CD4-positive, alpha-beta T cell treated with Interleukin-6 at 100 ng/mL for 8 hours (primary cell): Measurements from ENCODE around the gene SLC7A6.

Experiments
- DNase-seq: peaks from one replicate; pipeline ENCODE4 v3.0.0-alpha.2; 2020; ENCODE audit warnings: mixed read lengths, low spot score

SLC7A6 gene

DNA sequence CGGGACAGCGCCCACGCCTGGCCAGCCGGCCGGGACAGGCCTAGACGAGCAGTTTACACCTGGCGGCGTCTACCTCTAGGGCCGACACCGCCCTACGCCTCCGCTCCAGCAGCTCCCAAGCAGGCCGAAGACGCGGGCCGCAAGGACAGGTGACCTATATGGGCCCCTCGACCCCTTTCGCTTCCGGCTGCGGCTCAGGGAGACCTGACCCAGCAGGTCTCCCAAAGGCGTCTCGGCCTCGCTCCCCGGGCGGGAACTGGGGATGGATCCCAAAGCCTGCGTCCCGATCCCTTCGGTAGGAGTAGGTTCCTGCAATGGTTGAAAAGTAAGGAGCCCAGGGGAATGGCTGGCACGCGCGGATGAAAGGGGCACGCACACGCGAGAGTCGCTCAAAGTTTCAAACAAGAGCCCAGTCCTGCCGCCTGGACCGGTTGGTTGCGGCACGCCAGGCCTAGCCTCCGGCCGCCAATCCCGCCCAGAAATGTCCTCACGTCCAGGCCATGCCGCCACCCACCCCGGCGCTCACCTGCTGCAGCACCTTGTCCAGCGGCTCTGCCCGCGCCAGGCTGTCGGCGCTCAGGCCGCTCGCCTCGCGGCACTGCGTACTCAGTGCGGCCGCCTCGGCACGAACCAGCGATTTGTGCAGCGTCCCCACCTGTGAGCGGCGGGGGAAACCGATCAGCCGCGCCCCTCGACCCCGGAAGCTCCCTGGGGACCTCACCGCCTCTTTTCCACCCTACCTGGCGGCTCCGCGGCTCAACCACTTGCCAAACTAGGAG lies 29.0 kb upstream of the SLC7A6 start:
- no peak for DNase-seq

DNA sequence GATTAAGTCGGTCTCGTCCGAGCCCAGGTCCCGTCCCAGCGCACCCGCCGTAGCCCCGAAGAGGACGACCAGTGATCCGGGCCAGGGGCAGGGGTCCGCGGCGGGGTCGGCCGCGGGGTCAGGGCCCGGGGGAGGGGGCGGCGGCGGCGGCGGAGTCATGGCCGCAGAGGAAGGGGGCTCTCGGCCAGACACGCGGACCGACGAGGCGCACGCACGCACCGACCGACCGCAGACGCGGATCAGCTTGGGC lies 28.5 kb upstream of the SLC7A6 start, which contains the start of gene ESRP2:
TSS of gene ESRP2 (minus strand) at position 241 of the 250 bp plus-strand sequence. CDS start at position 159, 82 bp downstream.
- no peak for DNase-seq

DNA sequence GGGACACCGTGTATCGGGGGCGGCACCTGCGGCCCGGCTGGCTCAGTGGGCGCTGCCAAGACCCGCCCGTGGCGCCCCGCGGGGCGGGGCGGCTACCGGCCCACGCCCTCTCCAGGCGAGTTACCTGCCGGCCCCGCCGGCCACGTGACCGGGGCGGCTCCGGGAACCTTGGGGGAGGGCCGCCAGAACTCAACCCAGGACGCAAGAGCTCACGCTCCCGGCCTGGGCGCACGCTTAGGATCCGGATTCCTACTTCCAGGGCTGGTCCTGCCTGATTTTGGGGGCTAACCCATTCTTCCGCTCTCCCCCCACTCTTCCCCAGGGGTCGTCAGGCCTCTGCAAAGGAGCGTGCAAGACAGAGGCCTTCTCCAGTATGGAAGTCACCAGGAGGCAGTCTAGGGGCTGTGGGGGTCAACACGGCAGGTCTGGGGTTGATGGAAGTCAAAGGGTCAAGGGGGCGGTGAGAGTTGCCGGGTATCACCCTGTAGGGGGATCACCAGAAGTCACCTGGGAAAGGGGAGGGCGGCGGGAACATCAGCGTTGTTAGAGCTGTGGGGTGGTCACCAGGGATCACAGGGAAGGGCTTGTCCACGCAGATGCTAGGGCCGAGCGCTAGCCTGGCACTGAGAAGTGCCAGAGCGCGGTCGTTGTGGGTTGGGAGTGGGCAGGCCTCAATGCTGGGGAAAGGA lies 28.0 kb upstream of the SLC7A6 start:
- DNase-seq, result peak; percentile 32

DNA sequence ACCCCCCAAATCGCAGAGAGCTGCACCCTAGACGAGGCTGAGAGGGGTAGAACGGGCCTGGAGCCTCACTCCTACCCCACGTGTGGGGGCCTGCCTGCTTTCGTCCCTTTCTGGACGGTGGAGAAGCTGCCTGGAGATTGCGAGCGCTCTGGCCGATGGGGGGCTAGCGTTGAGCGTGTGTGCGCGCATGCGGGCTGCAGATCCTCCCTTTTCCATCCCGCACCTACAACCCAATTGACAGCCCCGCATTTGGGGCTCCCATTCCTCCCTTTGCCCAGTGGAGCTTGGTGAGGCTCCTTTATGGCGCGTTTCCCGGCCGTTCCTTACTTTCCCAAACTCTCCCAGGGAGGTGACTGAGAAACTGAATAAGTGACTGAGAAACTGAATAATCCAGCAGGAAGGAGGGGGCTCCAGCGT lies 27.5 kb upstream of the SLC7A6 start:
- no peak for DNase-seq

DNA sequence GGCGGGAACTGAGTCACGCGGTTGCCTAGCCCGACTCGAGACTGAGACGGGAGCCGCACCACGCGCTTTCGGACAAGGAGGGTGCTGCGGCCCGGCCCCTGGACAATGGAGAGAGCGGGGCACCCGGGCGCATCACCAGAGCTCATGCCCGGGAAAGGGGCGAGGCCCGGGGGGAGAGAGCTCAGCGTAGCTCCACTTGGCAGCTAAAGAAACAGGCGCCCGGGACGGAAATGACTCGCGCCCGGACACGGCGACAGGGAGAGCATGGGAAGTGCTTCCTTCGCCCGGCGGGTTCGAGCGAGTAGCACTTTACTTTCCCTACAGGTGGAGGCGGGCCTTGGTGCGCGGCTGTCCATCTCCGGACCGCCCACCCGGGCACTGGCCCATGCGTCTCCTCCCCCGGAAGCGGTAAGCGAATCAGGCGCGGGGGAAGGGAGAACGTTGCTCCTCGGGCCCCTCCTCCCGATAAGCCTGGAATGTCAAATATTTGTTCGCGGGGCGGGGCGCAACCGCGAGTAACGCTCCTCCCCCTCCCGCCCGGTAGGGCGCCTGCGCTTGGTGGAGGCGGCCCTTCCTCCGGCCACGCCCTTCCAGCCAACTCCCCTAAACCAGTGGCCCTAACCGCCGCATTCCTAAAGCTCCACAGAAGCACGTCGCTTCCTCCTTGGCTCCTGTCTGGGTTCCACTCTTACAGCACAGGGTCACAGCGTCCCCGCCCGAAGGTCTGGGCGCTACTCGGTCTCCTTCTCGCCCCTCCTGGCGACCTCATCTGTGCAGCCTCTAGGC lies 26.9 kb upstream of the SLC7A6 start:
- DNase-seq, result peak; percentile 90

DNA sequence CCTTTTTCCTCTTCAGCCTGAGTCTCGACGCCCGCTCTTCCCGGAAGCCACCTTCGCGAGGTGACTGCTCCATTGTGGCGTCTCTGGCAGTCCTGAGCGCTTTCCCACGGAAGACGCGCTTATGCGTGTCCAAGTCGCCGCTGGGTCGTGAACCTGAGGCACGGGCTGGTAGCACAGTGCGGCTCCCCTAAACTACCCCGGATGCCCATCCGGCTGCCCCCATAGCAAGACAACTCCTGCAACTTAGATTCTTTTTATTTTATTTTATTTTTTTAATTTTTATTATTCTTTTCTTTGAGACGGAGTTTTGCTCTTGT lies 26.3 kb upstream of the SLC7A6 start:
- DNase-seq, result no peak

DNA sequence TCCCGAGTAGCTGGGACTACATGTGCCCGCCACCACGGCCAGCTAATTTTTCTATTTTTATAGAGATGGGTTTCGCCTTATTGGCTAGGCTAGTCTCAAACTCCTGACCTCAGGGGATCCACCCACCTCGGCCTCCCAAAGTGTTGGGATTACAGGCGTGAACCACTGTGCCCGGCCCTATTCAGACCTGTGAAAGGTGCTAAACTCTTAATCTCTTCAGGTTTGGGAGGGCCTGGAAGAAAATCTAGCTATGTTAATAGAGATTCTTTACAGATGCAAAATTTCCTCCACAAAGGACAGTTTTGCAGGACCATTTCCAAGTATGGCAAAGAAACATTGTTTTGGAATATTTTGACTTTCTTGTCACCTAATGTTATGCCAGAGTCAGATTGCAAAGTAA lies 22.2 kb upstream of the SLC7A6 start:
- no peak for DNase-seq

DNA sequence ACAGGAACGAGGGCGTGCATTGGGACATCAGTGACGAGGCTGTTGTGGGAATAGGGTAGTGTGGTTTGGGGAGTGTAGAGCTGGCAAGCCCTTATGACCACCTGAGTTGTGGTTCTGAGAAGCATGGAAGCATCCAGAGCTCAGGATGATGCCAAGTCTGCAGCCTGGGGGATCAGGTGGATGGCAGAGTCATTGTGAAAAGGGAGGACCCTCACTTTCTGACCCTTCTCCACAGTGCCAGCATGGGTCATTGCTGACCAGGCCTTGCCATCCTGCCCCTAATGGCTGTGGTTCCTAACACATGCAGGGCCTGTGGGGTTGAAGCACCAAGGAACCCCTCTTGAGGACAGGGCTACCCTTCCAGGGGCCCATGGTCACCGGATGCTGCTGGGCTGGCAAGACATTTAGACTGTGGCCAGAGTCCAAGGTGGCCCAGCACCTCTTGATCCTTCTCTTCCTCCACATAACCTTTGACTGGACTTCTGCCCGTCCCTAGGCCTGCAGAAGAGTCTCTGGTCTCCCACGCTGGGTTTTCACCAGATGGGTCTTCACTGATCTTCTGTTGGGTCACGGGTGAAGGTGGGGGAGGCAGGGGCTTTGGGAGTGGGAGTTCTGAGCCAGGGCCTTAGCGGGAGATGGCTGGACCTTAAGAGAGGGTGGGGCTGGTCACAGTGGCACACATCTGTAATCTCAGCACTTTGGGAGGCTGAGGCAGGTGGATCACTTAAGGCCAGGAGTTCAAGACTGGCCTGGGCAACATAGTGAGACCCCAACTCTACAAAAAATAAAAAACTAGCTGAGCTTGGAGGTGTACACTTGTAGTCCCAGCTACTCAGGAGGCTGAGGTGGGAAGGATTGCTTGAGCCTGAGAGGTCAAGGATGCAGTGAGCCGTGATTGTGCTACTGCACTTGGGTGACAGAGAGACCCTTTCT lies 21.1 kb upstream of the SLC7A6 start:
- no peak for DNase-seq

DNA sequence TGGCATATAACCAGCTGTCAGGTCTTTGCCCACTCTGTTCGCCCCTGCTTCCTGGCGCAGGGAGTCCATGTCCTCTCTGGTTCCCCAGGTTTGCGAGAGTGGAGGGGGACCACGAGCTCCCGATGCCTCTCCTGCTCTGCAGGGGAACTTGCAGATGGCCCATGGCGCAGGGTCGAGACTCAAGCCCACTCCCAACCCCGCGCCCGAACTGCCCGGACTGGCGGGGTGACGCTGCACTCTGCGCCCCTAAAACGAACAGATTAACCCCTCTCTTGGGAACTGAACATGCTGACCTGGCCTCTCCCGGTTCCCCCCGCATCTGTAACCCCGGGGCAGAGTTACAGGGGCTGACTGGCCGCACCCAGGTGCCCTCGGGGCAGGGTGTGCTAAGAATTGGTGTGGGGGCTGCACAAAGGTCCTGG lies 19.8 kb upstream of the SLC7A6 start:
- no peak for DNase-seq

DNA sequence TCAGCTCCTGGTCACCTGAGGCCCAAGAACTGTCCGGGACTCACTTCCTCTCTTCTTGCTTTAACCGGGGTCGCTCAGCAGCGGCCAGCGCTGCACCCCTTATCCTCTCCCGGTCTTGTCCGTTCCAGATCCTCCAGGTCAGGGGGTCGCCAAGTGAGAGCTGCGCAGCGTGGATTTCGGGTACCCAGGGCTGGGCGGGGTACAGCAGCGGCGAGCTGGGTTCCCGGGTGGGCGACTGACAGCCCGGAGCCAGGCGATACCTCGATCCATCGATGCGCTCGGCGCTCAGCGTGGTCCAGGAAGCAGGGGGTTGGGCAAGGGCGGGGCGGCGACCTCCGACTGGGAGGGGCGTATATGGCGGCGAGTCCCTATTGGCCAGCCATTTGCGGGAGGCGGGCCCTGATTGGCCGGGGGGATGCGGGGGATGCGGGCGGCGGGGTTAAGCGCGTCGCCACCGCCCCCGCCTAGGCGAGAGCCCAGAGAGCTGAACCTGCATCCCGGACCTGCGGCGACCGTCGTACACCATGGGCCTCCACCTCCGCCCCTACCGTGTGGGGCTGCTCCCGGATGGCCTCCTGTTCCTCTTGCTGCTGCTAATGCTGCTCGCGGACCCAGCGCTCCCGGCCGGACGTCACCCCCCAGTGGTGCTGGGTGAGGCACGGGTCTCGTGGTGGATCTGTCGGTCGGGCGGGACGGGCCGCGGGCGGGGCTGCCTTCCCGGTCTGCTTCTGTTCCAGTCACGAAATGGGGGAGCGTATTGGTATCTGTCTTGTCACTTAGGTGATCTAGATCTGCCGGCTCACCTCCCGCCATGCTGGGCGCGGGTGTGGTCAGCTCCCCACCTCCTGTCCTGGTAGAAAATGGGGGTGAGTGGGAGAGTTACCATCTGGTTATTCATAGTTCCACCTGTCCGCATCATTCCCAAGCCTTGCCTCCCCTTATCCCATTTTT lies 19.1 kb upstream of the SLC7A6 start, which contains the start of gene PLA2G15:
TSS of gene PLA2G15 (plus strand) at position 471 of the 951 bp plus-strand sequence. CDS start at position 525, 54 bp downstream.
- peak; percentile 94 for DNase-seq

DNA sequence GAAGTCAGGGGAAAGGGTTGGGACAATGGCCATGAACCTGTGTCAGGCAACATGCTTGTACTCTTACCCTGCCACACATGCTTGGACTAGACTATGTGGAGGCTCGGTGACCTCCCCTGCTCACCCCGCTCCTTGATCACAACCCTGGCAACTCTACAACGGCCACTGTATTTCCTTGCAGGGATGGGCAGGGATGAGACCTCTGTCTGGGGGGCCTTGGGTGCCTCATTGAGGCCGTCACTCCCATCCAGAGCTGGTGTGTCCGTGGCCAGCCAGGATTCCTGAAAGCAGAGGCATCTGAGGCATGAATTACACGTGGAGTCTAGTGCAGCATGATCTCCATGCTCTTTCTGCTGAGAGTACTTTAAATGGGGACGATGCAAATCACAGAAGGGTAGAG lies 18.2 kb upstream of the SLC7A6 start:
- DNase-seq, result no peak

DNA sequence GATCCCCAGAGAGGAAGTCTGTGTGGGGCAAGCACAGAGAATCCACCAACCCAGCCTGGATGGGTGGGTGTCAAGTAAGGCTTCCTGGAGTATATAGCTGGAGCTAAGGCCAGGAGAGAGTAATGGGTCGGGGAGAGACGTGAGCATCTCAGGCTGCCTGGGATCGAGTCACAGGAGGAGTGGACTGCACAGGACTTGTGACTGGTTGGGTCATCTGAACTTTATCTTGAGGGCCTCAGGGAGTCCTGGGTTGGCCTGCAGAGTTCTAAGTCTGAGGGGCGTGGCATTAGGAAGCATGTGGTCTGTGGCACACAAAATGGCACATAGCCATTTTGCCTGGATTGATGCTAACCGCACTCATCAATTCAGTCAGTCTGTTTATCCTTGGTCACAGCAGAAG lies 17.7 kb upstream of the SLC7A6 start:
- no peak for DNase-seq

DNA sequence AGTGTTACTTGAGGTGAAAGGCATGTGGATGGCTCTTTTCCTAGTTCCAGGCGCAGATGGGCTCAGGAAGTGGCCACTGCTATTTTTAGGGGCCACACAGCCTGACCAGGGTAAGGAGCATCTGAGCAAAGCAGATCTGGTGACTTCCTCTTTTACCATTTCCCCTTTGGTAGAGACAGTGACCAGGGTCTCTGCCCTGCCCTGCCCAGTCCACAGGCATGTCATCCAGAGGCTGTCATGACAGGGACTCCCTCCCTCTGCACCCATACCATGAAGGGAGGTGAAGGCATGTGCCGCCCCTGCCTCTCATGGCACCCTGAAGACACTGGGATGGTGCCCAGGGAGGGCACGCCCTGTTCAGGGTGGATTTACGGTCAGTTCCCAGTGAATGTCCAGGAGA lies 16.9 kb upstream of the SLC7A6 start:
- DNase-seq, result no peak

DNA sequence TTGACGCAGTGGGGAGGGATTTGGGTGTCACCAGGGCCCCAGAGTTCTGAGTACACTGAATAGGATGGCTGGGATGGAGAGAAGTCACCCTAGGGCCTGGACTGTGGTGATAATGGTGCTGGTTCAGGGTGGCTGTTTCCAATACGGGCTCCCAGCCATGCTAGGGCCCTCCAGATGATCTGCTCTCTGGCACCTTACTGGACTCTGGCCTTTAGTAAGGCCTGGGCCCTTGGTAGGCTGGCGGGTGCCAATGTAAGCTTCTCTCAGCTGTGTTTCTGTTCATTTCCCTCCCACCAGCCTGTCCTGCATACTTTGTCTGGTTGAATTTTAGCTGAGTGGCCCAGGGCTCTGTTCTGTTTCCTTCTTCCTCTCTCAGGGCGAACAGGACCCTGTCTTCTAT lies 16.4 kb upstream of the SLC7A6 start:
- DNase-seq, result no peak

DNA sequence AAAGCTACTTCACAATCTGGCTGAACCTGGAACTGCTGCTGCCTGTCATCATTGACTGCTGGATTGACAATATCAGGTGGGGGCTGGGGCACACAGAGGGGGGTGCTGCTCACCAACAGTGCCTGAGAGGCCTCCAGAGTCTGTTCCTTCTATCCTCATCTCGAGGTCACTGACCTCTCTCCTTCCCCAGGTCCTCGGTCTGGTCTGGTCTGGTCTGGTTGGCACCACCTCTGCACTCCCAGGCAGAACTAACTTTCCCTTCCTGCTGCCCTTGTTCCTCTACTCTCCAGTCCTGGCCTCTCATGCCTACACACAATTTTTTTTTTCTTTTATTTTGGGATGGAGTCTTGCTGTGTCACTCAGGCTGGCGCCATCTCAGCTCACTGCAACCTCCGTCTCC lies 15.0 kb upstream of the SLC7A6 start:
- no peak for DNase-seq

DNA sequence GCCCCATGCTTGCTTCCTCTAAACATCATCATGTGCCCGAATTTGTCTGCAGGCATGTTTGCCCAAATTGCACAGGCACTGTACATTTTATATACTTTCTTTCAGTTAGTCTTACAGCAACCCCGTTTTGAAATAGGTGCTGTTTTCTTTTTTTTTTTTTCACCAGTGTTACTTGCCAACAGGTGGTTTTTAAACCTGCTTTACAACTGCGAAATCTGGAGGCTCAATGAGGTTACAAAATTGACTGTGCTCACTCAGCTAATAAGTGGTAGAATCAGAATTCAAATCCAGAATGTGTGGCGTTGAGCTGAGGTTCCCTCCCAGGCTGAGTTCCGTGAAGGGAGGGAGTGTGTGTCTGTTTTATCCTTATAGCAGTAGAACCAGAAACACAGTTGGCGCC lies 13.4 kb upstream of the SLC7A6 start:
- no peak for DNase-seq

DNA sequence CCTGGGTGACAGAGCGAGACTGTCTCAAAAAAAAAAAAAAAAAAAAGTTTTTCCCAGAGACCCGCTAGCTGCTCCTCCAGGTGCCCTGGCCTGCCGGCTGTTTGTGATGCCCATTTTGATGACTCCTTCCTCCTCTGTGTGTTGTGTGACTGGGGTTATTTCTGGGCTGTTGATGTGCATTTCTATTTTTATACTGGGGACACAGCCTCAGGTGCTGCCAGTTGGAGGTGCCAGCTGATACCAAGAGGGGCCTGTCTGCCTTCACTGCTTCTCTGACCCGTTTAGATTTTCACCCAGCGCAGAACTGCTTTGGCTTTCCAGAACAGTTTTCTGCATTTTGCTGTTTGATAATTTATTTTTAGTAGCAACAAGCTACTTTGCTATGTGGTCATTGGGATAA lies 12.5 kb upstream of the SLC7A6 start:
- DNase-seq, result no peak

DNA sequence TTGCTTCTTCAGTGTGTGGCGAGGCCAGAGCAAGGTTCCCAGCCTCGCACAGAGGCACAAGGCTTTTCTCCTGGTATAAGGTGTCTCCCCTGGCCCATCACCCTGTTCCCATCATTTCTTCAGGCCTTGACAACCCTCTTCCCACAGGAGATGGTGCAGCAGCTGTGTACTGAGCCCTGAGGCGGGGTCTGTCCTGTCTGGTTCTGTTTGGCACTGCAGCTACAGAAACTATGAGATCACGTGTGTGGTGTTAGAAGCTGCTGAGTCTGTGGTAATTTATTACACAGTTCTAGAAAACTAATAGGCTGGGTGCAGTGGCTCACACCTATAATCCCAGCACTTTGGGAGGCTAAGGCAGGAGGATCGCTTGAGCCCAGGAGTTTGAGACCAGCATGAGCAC lies 11.9 kb upstream of the SLC7A6 start:
- DNase-seq, result no peak

DNA sequence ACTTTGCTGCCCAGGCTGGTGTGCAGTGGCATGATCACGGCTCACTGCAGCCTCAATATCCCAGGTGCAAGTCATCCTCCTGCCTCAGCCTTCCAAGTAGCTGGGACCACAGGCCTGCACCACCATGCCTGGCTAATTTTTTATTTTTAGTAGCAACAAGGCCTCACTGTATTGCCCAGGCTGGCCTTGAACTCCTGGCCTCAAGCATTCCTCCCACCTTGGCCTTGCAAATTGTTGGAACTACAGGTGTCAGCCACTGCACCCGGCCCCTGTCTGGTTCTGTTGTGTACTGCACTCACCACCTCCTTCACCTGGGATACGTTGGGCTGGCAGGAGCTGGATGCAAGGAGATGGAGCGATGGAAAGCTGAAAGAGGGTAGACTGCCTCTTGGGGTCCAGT lies 10.6 kb upstream of the SLC7A6 start:
- no peak for DNase-seq

DNA sequence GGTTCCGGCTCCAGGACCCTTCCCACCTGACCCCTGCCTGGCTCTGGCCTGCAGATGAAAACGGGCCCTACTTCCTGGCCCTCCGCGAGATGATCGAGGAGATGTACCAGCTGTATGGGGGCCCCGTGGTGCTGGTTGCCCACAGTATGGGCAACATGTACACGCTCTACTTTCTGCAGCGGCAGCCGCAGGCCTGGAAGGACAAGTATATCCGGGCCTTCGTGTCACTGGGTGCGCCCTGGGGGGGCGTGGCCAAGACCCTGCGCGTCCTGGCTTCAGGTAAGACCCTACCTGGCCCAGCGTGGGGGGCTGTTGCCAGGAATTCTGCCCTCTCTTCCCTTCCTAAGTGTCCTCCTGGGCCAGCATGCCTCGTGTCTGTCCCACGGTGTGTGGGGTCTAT lies 8.6 kb upstream of the SLC7A6 start:
- no peak for DNase-seq
